ENCODE results near the gene AMBRA1.

DNA sequence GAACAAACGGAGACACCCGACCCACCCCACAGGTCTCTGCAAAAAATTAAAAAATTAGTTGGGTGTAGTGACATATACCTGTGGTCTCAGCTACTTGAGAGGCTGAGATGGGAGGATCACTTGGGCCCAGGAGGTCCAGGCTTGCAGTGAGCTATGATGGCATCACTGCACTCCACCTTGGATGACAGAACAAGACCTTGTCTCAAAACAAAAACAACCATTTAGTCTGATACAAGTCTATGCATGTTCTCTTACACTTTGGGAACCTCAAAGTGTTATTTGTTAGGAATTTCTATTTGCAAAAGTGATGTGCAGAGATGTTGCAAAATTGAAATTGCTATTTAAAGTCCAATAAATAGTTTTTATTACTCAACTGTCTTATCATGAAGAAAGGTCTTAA lies 37.9 kb upstream of the AMBRA1 start:
- TF ChIP-seq, protein P1, sequence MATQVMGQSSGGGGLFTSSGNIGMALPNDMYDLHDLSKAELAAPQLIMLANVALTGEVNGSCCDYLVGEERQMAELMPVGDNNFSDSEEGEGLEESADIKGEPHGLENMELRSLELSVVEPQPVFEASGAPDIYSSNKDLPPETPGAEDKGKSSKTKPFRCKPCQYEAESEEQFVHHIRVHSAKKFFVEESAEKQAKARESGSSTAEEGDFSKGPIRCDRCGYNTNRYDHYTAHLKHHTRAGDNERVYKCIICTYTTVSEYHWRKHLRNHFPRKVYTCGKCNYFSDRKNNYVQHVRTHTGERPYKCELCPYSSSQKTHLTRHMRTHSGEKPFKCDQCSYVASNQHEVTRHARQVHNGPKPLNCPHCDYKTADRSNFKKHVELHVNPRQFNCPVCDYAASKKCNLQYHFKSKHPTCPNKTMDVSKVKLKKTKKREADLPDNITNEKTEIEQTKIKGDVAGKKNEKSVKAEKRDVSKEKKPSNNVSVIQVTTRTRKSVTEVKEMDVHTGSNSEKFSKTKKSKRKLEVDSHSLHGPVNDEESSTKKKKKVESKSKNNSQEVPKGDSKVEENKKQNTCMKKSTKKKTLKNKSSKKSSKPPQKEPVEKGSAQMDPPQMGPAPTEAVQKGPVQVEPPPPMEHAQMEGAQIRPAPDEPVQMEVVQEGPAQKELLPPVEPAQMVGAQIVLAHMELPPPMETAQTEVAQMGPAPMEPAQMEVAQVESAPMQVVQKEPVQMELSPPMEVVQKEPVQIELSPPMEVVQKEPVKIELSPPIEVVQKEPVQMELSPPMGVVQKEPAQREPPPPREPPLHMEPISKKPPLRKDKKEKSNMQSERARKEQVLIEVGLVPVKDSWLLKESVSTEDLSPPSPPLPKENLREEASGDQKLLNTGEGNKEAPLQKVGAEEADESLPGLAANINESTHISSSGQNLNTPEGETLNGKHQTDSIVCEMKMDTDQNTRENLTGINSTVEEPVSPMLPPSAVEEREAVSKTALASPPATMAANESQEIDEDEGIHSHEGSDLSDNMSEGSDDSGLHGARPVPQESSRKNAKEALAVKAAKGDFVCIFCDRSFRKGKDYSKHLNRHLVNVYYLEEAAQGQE (IDR thresholded peaks at IDR 0.05; ENCODE audit: insufficient replicate concordance, low read depth), result no peak
- no peak for TF ChIP-seq CTCF (IDR thresholded peaks at IDR 0.05; ENCODE audit: insufficient read depth, low read length)
- TF ChIP-seq POLR2AphosphoS5 (IDR thresholded peaks at IDR 0.05; ENCODE audit: low read depth), result no peak
- no peak for TF ChIP-seq GABPA (IDR thresholded peaks at IDR 0.05; ENCODE audit: low read depth)
- no peak for TF ChIP-seq SPI1 (IDR thresholded peaks at IDR 0.05; ENCODE audit: borderline replicate concordance, low read depth)
